ENCODE measurements around the gene CDKAL1. TPM values are rescaled to one million over a fixed set of nuclear protein-coding genes. Genes with fewer than 3 reads are reported as not detected.
"Not testable (repeated sequence)": the region's sequence is repeated elsewhere in the genome, so short reads cannot be mapped to it uniquely, and the experiment has no call there.

Gene CDKAL1
- total RNA-seq, 4 donors from 2014 or later, result 11.8 to 21.4 (median 13.8) TPM

GRCh38 chr6:21235162-21235561 lies 700.9 kb downstream of the CDKAL1 start:
- ATAC-seq (ENCODE audit: low FRiP score), result no peak
- no peak for TF ChIP-seq CTCF (IDR thresholded peaks at IDR 0.05)
- DNase-seq (ENCODE audit: low spot score), result no peak

- TF ChIP-seq CTCF (IDR thresholded peaks at IDR 0.05), result no peak
- ATAC-seq (ENCODE audit: low FRiP score), result no peak
- DNase-seq (ENCODE audit: low spot score), result no peak
Measured at GRCh38 chr6:21238208-21238607, 704.0 kb downstream of the CDKAL1 start.

GRCh38 chr6:21240709-21241108 lies 706.5 kb downstream of the CDKAL1 start:
- ATAC-seq (ENCODE audit: low FRiP score), result no peak
- no peak for DNase-seq (ENCODE audit: low spot score)
- TF ChIP-seq CTCF (IDR thresholded peaks at IDR 0.05), result no peak

- DNase-seq (ENCODE audit: low spot score), result no peak
- no peak for TF ChIP-seq CTCF (IDR thresholded peaks at IDR 0.05)
- no peak for ATAC-seq (ENCODE audit: low FRiP score)
Measured at GRCh38 chr6:21241231-21242130, 707.2 kb downstream of the CDKAL1 start.

- TF ChIP-seq CTCF (IDR thresholded peaks at IDR 0.05), result no peak
- DNase-seq (ENCODE audit: low spot score) (no peak), ATAC-seq (ENCODE audit: low FRiP score) (no peak)
Measured at GRCh38 chr6:21244897-21245470, 710.7 kb downstream of the CDKAL1 start.

GRCh38 chr6:21245488-21245887 lies 711.2 kb downstream of the CDKAL1 start:
- no peak for ATAC-seq (ENCODE audit: low FRiP score)
- no peak for TF ChIP-seq CTCF (IDR thresholded peaks at IDR 0.05)
- no peak for DNase-seq (ENCODE audit: low spot score)

- DNase-seq (ENCODE audit: low spot score) (no peak), ATAC-seq (ENCODE audit: low FRiP score) (no peak)
- TF ChIP-seq CTCF (IDR thresholded peaks at IDR 0.05), result no peak
Measured at GRCh38 chr6:21246075-21246474, 711.8 kb downstream of the CDKAL1 start.

GRCh38 chr6:21254460-21254859 lies 720.2 kb downstream of the CDKAL1 start:
- DNase-seq (ENCODE audit: low spot score); ATAC-seq (ENCODE audit: low FRiP score): not testable (repeated sequence)

Measured in omental fat pad (tissue), 4 donors.